HepG2 (cell line): ENCODE measurements around the gene VEZF1. TPM values are rescaled to one million over a fixed set of nuclear protein-coding genes. Genes with fewer than 3 reads are reported as not detected.

Source experiments
- AHDC1 ChIP-seq: sonication (generic); formaldehyde crosslinking; IDR thresholded peaks from 2 replicates; pipeline ENCODE4 v1.5.1; 2020; ENCODE audit warnings: mild to moderate bottlenecking, missing genetic modification reagents, borderline replicate concordance
- HNF1A ChIP-seq, 2 experiments: sonication (generic) in 1 of 2; formaldehyde crosslinking in 1 of 2; IDR thresholded peaks; 2 replicates each; pipeline versions ENCODE4 v1.4.0 to v1.6.1; 2016 to 2020; ENCODE audit warnings: borderline replicate concordance in 1 of 2, low read depth in 1 of 2, mild to moderate bottlenecking in 1 of 2, missing genetic modification reagents in 1 of 2
- KMT2A ChIP-seq: sonication (generic); formaldehyde crosslinking; IDR thresholded peaks from 2 replicates; pipeline ENCODE4 v1.4.0; 2020; ENCODE audit warnings: missing genetic modification reagents
- TEAD3 ChIP-seq: optimal IDR thresholded peaks from 2 replicates; pipeline ENCODE3; 2016; ENCODE audit warnings: borderline replicate concordance
- ZNF687 ChIP-seq: sonication (generic); formaldehyde crosslinking; IDR thresholded peaks from 2 replicates; pipeline ENCODE4 v1.5.1; 2020; ENCODE audit warnings: mild to moderate bottlenecking, missing genetic modification reagents, moderate library complexity
- ZNF704 ChIP-seq: sonication (generic); formaldehyde crosslinking; IDR thresholded peaks from 2 replicates; pipeline ENCODE4 v1.8.1; 2023; ENCODE audit warnings: mild to moderate bottlenecking, inconsistent platforms, moderate library complexity, missing genetic modification reagents, borderline replicate concordance
- ZNF773 ChIP-seq: sonication (generic); formaldehyde crosslinking; IDR thresholded peaks from 2 replicates; pipeline ENCODE4 v1.4.0; 2020; ENCODE audit warnings: missing genetic modification reagents, borderline replicate concordance
- polyA plus RNA-seq, 8 experiments: library from polyadenylated mRNA; depleted of rRNA in 3 of 8; stranded (reverse) in 7 of 8; unstranded in 1 of 8; fragments of >200 nt; fragmentation: Illumina TruSeq in 4 of 8; extraction: Trizol in 4 of 8; gene quantifications; 2 replicates each; pipeline versions ENCODE4 v1.2.1 to v1.2.3, GENCODE V29; 2011 to 2016; ENCODE audit warnings: low read depth in 4 of 8, missing spikeins in 1 of 8, mixed read lengths in 1 of 8; ENCODE audit not compliant: insufficient read depth in 1 of 8
- total RNA-seq, 5 experiments: library from RNA; depleted of rRNA; stranded (reverse); fragments of >200 nt; fragmentation: Illumina TruSeq; extraction: Trizol; gene quantifications; 2 replicates each; pipeline ENCODE4 v1.2.3, GENCODE V29; 2016; ENCODE audit warnings: low read depth in 1 of 5

VEZF1 gene
- total and polyA plus RNA-seq, 2 of the 13 experiments (the other 11 are each of a cell fraction or from before 2014, with no cell fraction given) = 45.9 to 49.7 TPM

- TF ChIP-seq ZNF687 (CRISPR knock-in tag) (peak; percentile 21; the same call in 1 of the 2 replicates), ZNF704 (CRISPR knock-in tag) (no peak), AHDC1 (CRISPR knock-in tag) (0 out of 2 replicates have a peak, but pooled peaks have one; percentile 18), HNF1A (IDR thresholded peaks at IDR 0.05; ENCODE audit: low read depth) (no peak), HNF1A (CRISPR knock-in tag; IDR thresholded peaks at IDR 0.05; ENCODE audit: borderline replicate concordance) (no peak), TEAD3 (CRISPR knock-in tag) (peak; percentile 20), KMT2A (no peak), ZNF773 (no peak)
Measured at GRCh38 chr17:57948555-57949420, 39.3 kb downstream of the VEZF1 start (continued).
